Measurements from ENCODE around the gene AFDN. TPM values are rescaled to one million over a fixed set of nuclear protein-coding genes. Genes with fewer than 3 reads are reported as not detected.

The AFDN gene
- total RNA-seq, 1 experiment from 2014 or later: 182 TPM

DNA sequence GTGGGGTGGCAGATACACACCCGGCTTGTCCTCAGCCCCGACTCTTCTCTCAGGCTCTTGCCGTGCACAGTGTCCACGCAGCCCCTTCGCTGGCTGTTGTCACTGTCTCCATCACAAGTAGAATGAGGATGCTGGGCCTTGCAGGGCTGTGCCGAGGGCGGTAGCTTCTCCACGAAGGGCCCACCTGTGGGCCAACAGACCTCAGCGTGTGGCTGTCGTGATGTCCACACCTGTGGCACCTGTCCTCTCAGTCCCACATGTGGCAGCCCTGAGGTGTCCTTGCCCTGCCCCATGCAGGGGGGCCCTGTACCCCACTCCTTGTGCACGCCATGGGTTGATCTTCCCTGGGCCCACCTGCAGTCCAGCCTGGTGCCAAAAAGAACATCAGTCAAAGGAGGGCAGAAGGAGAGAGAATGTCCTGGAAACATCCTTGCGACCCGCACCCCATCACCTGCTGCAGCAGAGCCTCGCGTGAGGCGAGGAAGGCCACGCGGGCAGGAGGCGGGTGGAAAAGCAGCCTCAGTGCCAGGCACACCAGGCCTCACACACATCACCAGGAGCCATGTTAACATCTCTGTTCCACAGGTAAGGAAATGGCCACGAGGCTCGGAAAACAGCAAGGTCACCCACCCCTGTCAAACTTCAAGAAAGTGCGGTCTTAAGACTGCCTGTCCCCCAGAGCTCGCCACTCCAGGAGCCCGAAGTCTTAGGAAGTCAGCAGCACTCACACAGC lies 22.3 kb upstream of the AFDN start:
- ChIA-PET CTCF (no interaction called here), POLR2A (no interaction called here)
- Mint-ChIP-seq H3K9me3 (no peaks in the 10 kb centered on the region), H3K4me3 (no peak overlapping the region), H3K4me1 (peaks cover 7% of the 10 kb centered on the region), H3K36me3 (no peaks in the 10 kb centered on the region), H3K27me3 (ENCODE audit: low read depth) (no peaks in the 10 kb centered on the region; the same call in 1 of the 2 replicates), H3K27ac (no peak overlapping the region)
- ATAC-seq (no peak), DNase-seq (ENCODE audit: low spot score) (no peak)
- TF ChIP-seq TEAD1 (CRISPR knock-in tag; IDR thresholded peaks at IDR 0.05) (no peak), MXD4 (CRISPR knock-in tag; IDR thresholded peaks at IDR 0.05; ENCODE audit: borderline replicate concordance) (no peak), FOXP1 (CRISPR knock-in tag; IDR thresholded peaks at IDR 0.05; ENCODE audit: borderline replicate concordance) (0 out of 2 replicates have a peak, but pooled peaks have one; percentile 19), ZNF423 (CRISPR knock-in tag; IDR thresholded peaks at IDR 0.05) (no peak)
- TF ChIP-seq, protein P1, sequence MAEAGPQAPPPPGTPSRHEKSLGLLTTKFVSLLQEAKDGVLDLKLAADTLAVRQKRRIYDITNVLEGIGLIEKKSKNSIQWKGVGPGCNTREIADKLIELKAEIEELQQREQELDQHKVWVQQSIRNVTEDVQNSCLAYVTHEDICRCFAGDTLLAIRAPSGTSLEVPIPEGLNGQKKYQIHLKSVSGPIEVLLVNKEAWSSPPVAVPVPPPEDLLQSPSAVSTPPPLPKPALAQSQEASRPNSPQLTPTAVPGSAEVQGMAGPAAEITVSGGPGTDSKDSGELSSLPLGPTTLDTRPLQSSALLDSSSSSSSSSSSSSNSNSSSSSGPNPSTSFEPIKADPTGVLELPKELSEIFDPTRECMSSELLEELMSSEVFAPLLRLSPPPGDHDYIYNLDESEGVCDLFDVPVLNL (CRISPR knock-in tag; IDR thresholded peaks at IDR 0.05; ENCODE audit: borderline replicate concordance, low read depth): no peak
- TF ChIP-seq, protein P2, sequence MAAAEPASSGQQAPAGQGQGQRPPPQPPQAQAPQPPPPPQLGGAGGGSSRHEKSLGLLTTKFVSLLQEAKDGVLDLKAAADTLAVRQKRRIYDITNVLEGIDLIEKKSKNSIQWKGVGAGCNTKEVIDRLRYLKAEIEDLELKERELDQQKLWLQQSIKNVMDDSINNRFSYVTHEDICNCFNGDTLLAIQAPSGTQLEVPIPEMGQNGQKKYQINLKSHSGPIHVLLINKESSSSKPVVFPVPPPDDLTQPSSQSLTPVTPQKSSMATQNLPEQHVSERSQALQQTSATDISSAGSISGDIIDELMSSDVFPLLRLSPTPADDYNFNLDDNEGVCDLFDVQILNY (CRISPR knock-in tag; IDR thresholded peaks at IDR 0.05): no peak
- TF ChIP-seq, protein P3, sequence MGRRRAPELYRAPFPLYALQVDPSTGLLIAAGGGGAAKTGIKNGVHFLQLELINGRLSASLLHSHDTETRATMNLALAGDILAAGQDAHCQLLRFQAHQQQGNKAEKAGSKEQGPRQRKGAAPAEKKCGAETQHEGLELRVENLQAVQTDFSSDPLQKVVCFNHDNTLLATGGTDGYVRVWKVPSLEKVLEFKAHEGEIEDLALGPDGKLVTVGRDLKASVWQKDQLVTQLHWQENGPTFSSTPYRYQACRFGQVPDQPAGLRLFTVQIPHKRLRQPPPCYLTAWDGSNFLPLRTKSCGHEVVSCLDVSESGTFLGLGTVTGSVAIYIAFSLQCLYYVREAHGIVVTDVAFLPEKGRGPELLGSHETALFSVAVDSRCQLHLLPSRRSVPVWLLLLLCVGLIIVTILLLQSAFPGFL (CRISPR knock-in tag; IDR thresholded peaks at IDR 0.05; ENCODE audit: borderline replicate concordance): no peak

DNA sequence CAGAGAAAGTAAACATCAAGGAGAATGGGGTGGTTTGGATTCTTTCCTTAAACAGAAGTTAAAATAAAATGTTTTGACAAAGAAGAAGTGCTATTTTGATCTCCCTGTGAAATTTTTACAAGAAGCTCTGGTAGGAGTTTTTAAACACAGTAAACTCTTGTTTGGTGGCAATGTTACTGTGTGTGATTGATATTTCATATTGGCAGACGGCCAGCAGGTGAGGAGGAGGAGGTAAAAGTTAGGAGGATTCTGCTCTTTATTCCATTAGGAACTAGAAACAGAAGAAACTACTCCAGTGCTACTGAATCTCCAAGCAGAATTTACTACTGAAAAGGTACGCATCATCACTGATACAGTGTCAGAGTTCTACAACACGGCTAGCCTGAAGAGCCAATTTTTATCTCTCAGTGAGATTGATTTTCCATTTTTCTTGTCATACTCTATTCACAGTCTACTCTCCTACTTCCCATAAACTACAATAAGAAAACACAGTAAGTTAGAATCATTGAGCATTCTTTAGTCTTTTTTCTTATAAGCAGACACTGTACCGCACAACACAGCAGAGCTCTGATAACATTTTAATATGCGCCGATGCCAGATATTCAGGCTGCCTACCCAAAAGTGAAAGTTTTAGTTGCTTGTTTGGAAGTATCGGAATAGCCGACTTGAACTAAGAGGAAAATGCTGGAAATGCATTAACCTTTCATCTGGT lies 21.2 kb upstream of the AFDN start:
- ATAC-seq: no peak
- Mint-ChIP-seq H3K4me1 (no peaks in the 10 kb centered on the region), H3K27me3 (ENCODE audit: low read depth) (no peaks in the 10 kb centered on the region; the same call in 1 of the 2 replicates), H3K36me3 (no peaks in the 10 kb centered on the region), H3K27ac (no peak overlapping the region), H3K9me3 (no peaks in the 10 kb centered on the region), H3K4me3 (no peak overlapping the region)
- DNase-seq (ENCODE audit: low spot score): no peak
- TF ChIP-seq, protein P4, sequence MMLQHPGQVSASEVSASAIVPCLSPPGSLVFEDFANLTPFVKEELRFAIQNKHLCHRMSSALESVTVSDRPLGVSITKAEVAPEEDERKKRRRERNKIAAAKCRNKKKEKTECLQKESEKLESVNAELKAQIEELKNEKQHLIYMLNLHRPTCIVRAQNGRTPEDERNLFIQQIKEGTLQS (CRISPR knock-in tag; conservative IDR thresholded peaks at IDR 0.05): no peak
- no peak for TF ChIP-seq FOXP1 (CRISPR knock-in tag; IDR thresholded peaks at IDR 0.05; ENCODE audit: borderline replicate concordance)
- no peak for TF ChIP-seq TEAD1 (CRISPR knock-in tag; IDR thresholded peaks at IDR 0.05)
- no peak for TF ChIP-seq ZBTB21 (CRISPR knock-in tag; IDR thresholded peaks at IDR 0.05; ENCODE audit: borderline replicate concordance)
- no peak for TF ChIP-seq GRHL2 (CRISPR knock-in tag; IDR thresholded peaks at IDR 0.05; ENCODE audit: insufficient replicate concordance, severe bottlenecking)
- TF ChIP-seq, protein P5, sequence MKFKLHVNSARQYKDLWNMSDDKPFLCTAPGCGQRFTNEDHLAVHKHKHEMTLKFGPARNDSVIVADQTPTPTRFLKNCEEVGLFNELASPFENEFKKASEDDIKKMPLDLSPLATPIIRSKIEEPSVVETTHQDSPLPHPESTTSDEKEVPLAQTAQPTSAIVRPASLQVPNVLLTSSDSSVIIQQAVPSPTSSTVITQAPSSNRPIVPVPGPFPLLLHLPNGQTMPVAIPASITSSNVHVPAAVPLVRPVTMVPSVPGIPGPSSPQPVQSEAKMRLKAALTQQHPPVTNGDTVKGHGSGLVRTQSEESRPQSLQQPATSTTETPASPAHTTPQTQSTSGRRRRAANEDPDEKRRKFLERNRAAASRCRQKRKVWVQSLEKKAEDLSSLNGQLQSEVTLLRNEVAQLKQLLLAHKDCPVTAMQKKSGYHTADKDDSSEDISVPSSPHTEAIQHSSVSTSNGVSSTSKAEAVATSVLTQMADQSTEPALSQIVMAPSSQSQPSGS (CRISPR knock-in tag; IDR thresholded peaks at IDR 0.05; ENCODE audit: borderline replicate concordance, low read depth): no peak
- no peak for TF ChIP-seq SMAD4 (CRISPR knock-in tag; IDR thresholded peaks at IDR 0.05)
- TF ChIP-seq ZNF263 (CRISPR knock-in tag; IDR thresholded peaks at IDR 0.05; ENCODE audit: low read depth): no peak
- no peak for TF ChIP-seq SMAD3 (CRISPR knock-in tag; IDR thresholded peaks at IDR 0.05; ENCODE audit: borderline replicate concordance)
- TF ChIP-seq, protein P6, sequence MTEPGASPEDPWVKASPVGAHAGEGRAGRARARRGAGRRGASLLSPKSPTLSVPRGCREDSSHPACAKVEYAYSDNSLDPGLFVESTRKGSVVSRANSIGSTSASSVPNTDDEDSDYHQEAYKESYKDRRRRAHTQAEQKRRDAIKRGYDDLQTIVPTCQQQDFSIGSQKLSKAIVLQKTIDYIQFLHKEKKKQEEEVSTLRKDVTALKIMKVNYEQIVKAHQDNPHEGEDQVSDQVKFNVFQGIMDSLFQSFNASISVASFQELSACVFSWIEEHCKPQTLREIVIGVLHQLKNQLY (CRISPR knock-in tag; IDR thresholded peaks at IDR 0.05): no peak
- TF ChIP-seq SP1 (CRISPR knock-in tag; conservative IDR thresholded peaks at IDR 0.05): no peak
- no peak for TF ChIP-seq EMX1 (CRISPR knock-in tag; IDR thresholded peaks at IDR 0.05)
- no peak for TF ChIP-seq ETV6 (CRISPR knock-in tag; IDR thresholded peaks at IDR 0.05)
- TF ChIP-seq, protein P7, sequence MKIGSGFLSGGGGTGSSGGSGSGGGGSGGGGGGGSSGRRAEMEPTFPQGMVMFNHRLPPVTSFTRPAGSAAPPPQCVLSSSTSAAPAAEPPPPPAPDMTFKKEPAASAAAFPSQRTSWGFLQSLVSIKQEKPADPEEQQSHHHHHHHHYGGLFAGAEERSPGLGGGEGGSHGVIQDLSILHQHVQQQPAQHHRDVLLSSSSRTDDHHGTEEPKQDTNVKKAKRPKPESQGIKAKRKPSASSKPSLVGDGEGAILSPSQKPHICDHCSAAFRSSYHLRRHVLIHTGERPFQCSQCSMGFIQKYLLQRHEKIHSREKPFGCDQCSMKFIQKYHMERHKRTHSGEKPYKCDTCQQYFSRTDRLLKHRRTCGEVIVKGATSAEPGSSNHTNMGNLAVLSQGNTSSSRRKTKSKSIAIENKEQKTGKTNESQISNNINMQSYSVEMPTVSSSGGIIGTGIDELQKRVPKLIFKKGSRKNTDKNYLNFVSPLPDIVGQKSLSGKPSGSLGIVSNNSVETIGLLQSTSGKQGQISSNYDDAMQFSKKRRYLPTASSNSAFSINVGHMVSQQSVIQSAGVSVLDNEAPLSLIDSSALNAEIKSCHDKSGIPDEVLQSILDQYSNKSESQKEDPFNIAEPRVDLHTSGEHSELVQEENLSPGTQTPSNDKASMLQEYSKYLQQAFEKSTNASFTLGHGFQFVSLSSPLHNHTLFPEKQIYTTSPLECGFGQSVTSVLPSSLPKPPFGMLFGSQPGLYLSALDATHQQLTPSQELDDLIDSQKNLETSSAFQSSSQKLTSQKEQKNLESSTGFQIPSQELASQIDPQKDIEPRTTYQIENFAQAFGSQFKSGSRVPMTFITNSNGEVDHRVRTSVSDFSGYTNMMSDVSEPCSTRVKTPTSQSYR (CRISPR knock-in tag; IDR thresholded peaks at IDR 0.05): no peak
- TF ChIP-seq GTF2I (CRISPR knock-in tag; conservative IDR thresholded peaks at IDR 0.05): no peak
- ChIA-PET POLR2A (no interaction called here), CTCF (no interaction called here)
